Stimulated activated memory B cell treated with anti-CD40 and anti-IgM and Interleukin-4, amounts not matched to agents 10 μg/mL and 1 μg/mL and 100 μg/mL, for 72 hours (primary cell): ENCODE results near the gene KIAA0930.
A peak's percentile ranks its signal among the peaks of the same experiment; 100 is the strongest.

Experiments
- ATAC-seq: fragments of 150-1000 bp; cut with Tn5 transposase; 2 replicates; pipeline ENCODE4 v1.10.0; 2021
- H3K27ac Mint-ChIP-seq: one replicate; pipeline ENCODE4 v1.8.0; 2022; ENCODE audit warnings: mild to moderate bottlenecking, mixed read lengths
- H3K27me3 Mint-ChIP-seq: one replicate; pipeline ENCODE4 v1.8.0; 2022; ENCODE audit warnings: mixed read lengths
- H3K36me3 Mint-ChIP-seq: one replicate; pipeline ENCODE4 v1.8.0; 2022; ENCODE audit warnings: mixed read lengths
- H3K4me1 Mint-ChIP-seq: one replicate; pipeline ENCODE4 v1.8.0; 2022; ENCODE audit warnings: mixed read lengths
- H3K4me3 Mint-ChIP-seq: one replicate; pipeline ENCODE4 v1.8.0; 2022; ENCODE audit warnings: mild to moderate bottlenecking, moderate library complexity, mixed read lengths
- H3K9me3 Mint-ChIP-seq: one replicate; pipeline ENCODE4 v1.8.0; 2022; ENCODE audit warnings: mixed read lengths

Gene KIAA0930

DNA sequence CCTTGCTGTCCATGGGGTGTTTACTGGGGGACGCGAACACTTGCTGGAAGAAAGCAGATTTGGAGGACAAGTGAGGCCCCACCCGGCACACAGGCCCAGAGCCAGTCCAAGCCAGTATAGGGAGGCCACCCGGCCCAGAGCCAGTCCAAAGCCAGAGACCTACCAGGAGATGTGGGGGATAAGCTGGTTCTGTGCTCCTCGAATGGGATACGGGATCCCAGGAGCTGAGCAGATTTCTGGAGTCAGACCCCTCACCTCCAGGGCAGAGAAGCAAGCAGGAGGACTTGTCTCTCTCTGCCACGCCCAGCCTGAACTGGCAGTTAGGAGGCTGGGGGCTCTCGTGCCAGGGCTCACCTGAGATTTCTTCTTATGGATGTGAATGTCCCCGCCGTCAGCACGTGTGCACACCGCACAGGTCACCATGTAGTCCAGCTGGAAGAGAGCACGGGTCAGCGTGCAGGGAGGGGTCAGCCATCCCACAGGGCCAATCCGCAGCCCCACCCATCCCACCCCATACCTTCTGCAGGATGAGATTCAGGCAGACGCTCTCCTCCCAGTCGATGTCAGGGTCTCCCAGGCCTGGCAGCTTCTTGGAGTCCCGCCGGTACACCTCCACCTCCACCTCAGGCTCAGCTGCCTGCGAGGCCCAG is 35.3 kb downstream of the KIAA0930 start:
- no peak overlapping the region for H3K4me3 Mint-ChIP-seq
- no peaks in the 10 kb centered on the region for H3K27me3 Mint-ChIP-seq
- peaks cover 51% of the 10 kb centered on the region for H3K36me3 Mint-ChIP-seq
- H3K27ac Mint-ChIP-seq, result peak overlapping the region; percentile 15
- H3K9me3 Mint-ChIP-seq, result no peaks in the 10 kb centered on the region
- H3K4me1 Mint-ChIP-seq, result peaks cover 10% of the 10 kb centered on the region
- no peak for ATAC-seq

DNA sequence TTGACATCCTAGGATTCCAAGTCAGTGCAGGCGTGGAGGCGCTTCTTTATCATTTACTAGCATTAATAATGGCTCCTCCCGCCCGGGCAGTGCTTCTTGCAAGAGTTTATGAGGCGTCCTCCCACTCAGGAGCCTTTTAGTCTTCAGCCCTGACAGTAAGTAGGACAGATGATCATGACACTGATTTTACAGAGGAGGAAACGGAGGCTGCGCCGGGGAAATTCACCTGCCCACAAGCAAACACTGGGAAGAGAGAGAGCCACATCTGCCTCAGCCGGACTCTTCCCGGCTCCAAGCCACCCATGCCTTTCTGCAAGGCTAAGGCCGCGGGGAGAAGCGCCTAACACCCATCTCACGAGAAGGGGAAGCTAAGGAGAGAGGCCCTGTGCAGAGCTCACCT is 35.9 kb downstream of the KIAA0930 start:
- Mint-ChIP-seq H3K27ac (no peak overlapping the region), H3K9me3 (no peaks in the 10 kb centered on the region), H3K4me1 (peaks cover 7% of the 10 kb centered on the region), H3K27me3 (no peaks in the 10 kb centered on the region), H3K36me3 (peaks cover 48% of the 10 kb centered on the region), H3K4me3 (no peak overlapping the region)
- ATAC-seq, result no peak

DNA sequence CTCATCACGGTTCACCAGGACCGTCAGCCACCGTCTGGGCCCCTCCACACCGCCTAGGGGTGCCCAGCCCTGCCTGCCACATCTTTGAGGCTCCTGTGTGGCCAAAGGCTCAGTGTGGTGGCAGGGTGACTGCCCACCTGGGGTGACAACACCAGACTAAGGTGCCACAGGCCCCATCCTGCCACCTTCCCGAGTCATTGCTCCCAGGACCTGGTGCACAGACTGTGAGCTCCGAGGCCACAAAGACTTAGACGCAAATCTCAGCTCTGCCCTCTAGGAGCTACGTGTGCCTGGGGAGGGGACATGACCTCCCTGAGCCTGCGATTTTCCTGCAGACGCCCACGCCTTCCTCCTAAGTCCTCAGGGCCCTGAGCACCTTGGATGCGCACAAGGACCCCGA is 36.5 kb downstream of the KIAA0930 start:
- Mint-ChIP-seq H3K4me1 (peaks cover under 1% of the 10 kb centered on the region), H3K27ac (no peak overlapping the region), H3K27me3 (no peaks in the 10 kb centered on the region), H3K9me3 (no peaks in the 10 kb centered on the region), H3K36me3 (peaks cover 48% of the 10 kb centered on the region), H3K4me3 (no peak overlapping the region)
- no peak for ATAC-seq

DNA sequence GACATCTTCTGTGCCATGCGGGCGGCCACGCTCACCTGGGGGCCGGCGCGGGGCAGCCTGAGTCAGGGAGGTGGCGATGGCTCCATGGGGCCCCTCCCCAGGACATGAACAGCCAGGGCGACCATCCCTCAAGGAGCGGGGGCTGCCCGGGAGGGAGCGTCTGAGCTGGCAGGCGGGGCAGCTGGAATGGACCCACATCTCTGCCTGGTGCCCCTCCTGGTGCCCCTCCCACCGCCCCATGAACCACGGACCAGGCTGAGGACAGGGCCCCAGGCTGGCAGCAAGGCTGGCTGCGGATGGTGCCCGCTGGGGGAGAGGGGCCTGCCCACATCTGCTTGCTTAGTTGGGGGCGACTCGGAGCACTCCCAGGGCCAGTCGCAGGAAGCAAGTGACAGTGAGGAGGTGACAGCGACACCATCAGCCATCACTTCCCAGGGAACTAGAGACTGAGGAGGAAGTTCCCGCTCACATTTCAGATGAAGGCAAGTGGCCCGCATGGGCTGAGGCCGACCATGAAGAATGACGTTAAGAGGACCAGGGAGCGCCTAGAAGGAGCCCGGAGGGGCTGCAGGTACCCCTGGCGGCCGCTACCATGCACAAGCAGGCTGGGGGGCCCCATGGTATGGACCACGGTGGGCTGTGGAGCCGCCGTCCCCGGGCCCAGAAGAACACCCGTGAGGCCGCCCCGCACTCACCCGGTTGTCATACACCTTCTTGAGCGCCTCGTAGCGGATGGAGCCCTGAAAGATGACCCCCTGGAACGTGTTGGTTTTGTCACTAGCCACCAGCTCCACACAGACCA is 37.3 kb downstream of the KIAA0930 start:
- no peak overlapping the region for H3K27ac Mint-ChIP-seq
- H3K27me3 Mint-ChIP-seq, result no peaks in the 10 kb centered on the region
- H3K4me3 Mint-ChIP-seq, result no peak overlapping the region
- no peaks in the 10 kb centered on the region for H3K9me3 Mint-ChIP-seq
- peak; percentile 31 for ATAC-seq
- peaks cover 55% of the 10 kb centered on the region for H3K36me3 Mint-ChIP-seq
- no peaks in the 10 kb centered on the region for H3K4me1 Mint-ChIP-seq

DNA sequence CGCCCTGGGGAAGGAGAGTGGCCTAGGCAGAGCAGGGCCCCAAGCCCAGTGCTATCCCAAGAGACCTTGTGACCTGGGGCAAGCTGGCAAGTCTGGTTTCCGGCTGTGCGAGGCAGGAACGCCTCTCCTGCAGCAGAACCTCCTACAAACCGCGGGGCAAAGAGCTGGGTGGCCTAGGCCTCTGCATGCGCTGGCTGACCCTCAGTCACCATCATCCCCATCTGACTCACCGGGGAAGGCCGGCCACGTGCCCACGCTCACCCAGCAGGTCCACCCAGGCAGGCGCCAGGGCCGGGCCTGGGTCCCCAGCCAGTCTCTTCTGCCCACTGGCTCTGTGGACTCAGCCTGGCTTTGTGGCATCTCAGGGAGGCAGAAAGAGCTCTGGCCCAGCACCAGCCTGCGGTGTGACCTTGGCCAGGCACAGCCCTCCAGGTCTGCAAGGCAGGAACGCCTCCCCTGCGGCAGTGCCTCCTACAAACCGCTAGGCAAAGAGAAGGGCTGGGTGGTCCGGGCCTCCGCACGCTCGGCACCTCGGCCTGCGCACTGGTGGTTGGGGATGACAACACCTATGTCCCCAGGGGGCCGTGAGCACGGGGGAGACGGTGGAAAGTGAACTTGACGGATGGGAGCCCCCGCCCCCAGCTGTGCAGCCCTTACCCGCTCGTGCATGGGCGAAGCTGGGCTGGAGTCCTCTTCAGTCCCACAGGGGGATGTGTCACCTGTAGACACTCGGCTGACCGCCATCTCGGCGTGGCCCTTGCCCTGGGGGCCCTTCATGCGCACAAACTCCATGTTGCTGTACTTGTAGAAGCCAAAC is 38.2 kb downstream of the KIAA0930 start:
- Mint-ChIP-seq H3K9me3 (no peaks in the 10 kb centered on the region), H3K36me3 (peaks cover 63% of the 10 kb centered on the region), H3K27ac (no peak overlapping the region), H3K27me3 (no peaks in the 10 kb centered on the region), H3K4me3 (no peak overlapping the region), H3K4me1 (no peaks in the 10 kb centered on the region)
- peak; percentile 20 for ATAC-seq

DNA sequence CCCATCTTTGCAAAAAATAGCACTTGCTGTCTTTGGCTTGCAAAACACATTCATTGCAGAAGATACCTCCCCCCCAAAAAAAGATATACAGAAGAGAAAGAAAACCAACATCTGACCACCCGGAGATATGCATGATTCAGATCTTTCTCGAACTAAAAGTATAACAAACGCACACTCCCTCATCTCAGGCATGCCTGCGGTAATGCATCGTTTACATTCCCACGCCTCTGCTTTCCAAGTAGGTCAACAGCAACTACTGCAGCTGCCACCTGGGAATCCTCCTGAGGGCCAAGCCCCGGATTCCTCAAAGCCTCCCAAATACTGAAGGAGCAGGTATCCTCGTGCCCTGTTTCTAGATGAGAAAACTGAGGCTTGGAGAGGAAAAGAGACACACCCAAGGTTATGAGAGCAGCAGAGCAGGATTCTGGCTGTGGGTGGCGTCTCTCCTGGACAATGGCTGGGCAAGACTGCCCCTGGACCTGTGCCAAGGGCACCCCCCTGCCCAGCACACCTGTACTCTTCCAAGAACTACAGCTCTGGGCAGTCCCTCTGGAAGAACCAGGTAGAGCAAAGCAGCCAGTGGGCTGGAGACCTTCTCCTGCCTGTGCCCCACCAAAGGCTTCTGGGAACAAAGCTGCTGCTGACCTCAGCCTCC is 38.9 kb downstream of the KIAA0930 start:
- H3K4me1 Mint-ChIP-seq, result no peaks in the 10 kb centered on the region
- H3K4me3 Mint-ChIP-seq, result no peak overlapping the region

DNA sequence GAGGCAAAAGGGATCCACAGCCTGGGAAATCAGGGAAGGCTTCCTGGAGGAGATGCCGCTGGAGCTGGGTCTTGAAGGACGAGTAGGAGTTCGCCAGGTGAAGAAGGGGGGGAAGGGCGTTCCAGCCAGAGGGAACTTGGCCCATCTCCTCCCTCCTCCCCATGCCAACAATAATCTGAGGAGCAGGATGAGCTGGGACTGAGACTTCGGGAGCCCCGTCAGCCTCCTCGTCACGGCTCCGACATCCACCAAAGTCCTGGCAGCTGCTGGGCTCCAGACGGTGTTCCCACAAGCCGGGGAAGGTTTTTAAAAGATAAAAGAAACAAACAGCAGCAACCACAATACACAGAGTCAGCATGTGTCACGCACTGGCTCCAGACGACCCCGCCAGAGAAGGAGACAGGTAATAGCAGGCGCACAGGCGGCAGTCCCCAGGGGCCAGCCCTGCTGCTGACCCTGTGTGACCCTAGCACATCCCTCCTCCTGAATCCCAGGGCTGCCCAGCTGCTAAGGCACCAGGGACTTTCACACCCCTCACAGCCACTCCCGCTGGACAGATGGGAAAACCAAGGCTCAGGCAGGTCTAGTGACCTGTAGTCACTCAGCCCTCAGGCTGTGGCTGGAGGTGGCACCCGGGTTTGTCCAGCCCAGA is 39.7 kb downstream of the KIAA0930 start:
- ATAC-seq, result no peak
- Mint-ChIP-seq H3K4me3 (no peak overlapping the region), H3K4me1 (no peaks in the 10 kb centered on the region), H3K27ac (no peak overlapping the region), H3K9me3 (no peaks in the 10 kb centered on the region), H3K36me3 (peaks cover 69% of the 10 kb centered on the region), H3K27me3 (no peaks in the 10 kb centered on the region)

More for the DNA sequence above, 38.9 kb downstream of the KIAA0930 start:
- ATAC-seq, result no peak
- H3K27ac Mint-ChIP-seq, result no peak overlapping the region
- no peaks in the 10 kb centered on the region for H3K27me3 Mint-ChIP-seq
- no peaks in the 10 kb centered on the region for H3K9me3 Mint-ChIP-seq
- H3K36me3 Mint-ChIP-seq, result peaks cover 67% of the 10 kb centered on the region

DNA sequence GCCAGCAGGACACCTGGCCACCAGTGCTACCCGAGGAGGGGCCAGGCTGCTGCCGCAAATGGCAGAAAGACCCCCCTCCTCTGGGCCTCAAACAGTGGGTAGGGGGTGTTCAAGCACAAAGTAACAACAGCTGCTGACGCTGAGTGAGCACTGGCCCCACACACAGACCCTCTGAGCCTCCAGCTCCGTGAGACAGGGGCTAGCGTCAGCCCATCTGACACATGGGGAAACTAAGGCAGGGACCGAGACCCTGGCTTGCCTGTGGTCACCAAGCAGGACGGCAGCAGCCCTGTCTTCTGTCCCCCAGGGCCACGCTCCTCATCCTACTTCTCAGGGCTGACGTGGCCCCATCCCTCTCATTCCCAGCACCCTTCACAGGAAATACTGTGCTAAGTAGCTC is 40.5 kb downstream of the KIAA0930 start:
- Mint-ChIP-seq H3K9me3 (no peaks in the 10 kb centered on the region), H3K36me3 (peaks cover 68% of the 10 kb centered on the region), H3K4me3 (no peak overlapping the region), H3K27ac (no peak overlapping the region), H3K4me1 (no peaks in the 10 kb centered on the region), H3K27me3 (no peaks in the 10 kb centered on the region)
- no peak for ATAC-seq

DNA sequence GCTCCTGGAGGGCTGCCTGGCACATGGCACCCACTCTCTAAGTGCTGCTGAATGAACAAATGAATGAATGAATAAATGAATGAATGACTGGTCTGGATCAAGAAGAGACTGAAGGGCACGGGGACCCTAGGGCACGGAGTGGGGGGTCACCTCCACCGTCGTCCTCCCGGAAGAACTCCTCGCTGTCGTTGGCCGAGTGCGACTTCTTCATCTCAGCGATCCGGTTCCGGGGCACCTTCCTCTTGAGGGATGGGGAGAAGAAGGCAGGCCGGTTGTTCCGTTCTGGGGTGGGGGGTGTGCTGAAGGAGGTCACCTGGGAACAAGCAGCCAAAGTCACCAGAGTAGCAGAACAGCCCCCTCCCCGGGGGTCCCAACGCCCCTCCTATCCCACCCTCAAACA is 41.0 kb downstream of the KIAA0930 start:
- no peak for ATAC-seq
- no peaks in the 10 kb centered on the region for H3K27me3 Mint-ChIP-seq
- H3K36me3 Mint-ChIP-seq, result peaks cover 64% of the 10 kb centered on the region
- H3K4me3 Mint-ChIP-seq, result no peak overlapping the region
- no peaks in the 10 kb centered on the region for H3K4me1 Mint-ChIP-seq
- H3K27ac Mint-ChIP-seq, result no peak overlapping the region
- H3K9me3 Mint-ChIP-seq, result no peaks in the 10 kb centered on the region

DNA sequence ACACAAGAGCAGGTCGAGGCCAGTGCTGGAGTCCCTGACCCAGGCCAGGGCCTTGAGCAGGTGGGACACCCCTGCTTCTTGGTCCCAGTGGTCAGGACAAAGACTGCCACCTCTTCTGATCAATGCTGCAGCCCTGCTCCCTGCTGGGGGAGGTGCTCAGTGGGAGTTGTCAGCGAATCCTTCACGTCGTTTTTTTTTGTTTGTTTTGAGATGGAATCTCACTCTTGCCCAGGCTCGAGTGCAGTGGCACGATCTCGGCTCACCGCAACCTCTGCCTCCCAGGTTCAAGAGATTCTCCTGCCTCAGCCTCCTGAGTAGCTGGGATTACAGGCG is 42.3 kb downstream of the KIAA0930 start:
- Mint-ChIP-seq H3K4me3 (no peak overlapping the region), H3K36me3 (peaks cover 54% of the 10 kb centered on the region), H3K9me3 (no peaks in the 10 kb centered on the region), H3K4me1 (no peaks in the 10 kb centered on the region), H3K27ac (no peak overlapping the region), H3K27me3 (no peaks in the 10 kb centered on the region)
- no peak for ATAC-seq

DNA sequence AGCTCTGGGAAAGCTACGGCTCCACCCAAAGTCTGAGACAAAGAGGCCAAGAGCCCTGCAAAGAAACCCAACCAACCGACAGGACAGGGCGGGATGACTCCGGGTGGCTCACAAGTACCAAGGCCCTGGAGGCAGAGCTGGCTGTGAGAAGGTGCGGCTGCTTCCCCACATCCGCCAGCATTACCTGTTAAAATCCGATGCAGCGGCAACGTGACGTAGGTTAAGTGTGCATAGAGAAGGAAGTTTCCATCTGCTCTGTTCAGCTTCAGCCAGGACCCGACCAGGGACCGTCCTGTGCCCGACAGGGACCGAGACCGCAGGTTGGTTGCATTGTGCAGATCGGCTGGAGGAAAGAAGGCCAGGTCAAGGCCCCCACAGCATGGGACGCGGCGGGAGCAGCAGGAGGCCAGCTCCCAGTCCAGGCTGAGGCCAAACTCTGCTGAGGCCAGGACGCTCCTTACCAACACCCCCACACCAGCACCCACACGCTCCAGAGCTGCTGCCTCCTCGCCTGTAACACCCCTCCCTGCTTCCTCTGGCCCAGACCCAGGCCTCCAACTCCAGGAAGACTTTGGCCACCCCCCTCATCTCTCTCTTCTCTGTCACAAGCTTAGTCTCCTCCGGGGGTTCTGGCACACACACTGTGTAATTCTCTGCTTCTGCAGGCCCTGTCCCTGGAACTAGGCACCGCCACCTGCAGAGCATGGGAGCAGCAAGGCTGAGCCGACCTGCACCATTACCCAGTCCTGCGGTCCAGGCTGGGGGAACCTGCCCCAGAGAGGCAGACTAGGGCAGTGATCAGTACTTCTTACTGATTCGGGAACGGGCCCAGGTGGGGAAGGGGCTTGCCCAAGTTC is 42.9 kb downstream of the KIAA0930 start:
- ATAC-seq, result no peak
- H3K27ac Mint-ChIP-seq, result no peak overlapping the region

DNA sequence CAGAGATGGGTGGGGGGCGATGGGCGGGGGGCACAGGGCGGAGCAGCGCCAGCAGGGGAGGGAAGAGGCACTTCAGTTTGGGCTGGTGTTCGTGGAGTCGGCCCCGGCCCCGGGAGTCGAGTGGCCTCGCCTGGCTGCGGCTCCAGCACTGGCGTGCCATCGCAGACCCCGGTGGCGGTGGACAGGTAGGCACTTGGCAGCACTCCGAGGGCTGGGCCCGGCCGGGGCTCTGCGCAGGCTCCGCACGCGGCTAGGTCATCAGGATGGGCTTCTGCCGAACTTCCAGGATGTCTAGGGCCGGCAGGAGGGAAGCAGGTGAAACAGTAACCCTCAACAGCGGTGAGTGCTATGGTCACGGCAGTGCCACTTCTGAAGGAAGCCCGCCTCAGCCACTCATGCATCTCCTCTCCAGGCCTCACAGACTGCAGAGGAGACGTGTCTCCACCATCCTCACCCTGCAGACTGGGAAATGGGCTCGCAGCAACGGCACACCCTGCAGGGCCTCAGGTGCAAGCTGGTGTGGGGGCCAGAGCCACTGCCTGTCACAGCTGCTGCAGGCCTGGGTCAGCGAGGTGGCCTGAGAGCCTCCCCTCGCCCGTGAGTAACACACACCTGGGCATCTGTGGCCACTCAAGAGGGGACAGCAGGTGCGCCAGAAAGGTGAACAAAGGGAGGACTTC is 43.6 kb downstream of the KIAA0930 start:
- Mint-ChIP-seq H3K27me3 (no peaks in the 10 kb centered on the region), H3K4me1 (no peaks in the 10 kb centered on the region), H3K9me3 (no peaks in the 10 kb centered on the region), H3K4me3 (no peak overlapping the region), H3K36me3 (peaks cover 50% of the 10 kb centered on the region), H3K27ac (no peak overlapping the region)
- ATAC-seq, result no peak

More for the DNA sequence above, 42.9 kb downstream of the KIAA0930 start:
- H3K4me3 Mint-ChIP-seq, result no peak overlapping the region
- no peaks in the 10 kb centered on the region for H3K27me3 Mint-ChIP-seq
- H3K4me1 Mint-ChIP-seq, result no peaks in the 10 kb centered on the region
- peaks cover 50% of the 10 kb centered on the region for H3K36me3 Mint-ChIP-seq
- H3K9me3 Mint-ChIP-seq, result no peaks in the 10 kb centered on the region

DNA sequence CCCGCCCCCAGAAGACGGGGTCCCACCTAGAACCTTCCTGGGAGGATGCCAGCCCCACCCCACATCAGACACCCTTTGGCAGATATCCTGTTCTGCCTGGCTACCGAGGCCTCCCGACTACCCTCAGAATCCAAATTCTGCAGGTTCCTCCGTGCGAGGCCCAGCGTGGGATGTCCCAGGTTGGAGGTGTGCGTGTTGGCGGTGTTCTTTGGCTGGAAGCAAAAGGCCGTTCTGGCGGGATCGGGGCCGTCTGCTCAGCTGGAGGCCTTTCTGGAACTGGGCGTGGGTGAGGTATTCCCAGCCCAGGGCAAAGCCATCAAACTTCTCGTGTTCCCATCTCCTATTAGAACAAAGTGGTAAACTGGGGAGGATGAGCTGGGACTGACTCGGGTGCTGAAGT is 44.4 kb downstream of the KIAA0930 start:
- no peak overlapping the region for H3K27ac Mint-ChIP-seq
- H3K36me3 Mint-ChIP-seq, result peaks cover 44% of the 10 kb centered on the region
- no peak for ATAC-seq
- no peaks in the 10 kb centered on the region for H3K27me3 Mint-ChIP-seq
- no peak overlapping the region for H3K4me3 Mint-ChIP-seq
- H3K9me3 Mint-ChIP-seq, result no peaks in the 10 kb centered on the region
- H3K4me1 Mint-ChIP-seq, result no peaks in the 10 kb centered on the region

DNA sequence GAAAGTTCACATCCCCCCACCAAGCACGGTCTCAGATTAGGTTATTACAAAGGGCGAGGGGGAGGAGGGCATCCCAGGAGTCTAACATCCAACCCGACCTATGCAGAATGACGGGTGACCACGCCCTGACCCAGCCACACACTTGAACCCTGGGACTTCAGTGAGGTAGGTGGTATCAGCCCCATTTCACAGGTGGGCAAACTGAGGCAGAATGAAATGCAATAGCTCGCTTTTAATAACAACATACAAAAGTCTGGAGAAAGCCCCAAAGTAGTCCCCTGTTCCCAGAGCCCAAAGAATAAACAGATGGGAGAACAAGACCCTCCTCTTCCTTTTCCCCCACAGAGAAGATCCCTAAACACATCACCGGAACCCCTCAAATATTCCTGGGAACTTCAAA is 45.1 kb downstream of the KIAA0930 start:
- H3K27me3 Mint-ChIP-seq, result no peaks in the 10 kb centered on the region

More for the DNA sequence above, 45.1 kb downstream of the KIAA0930 start:
- Mint-ChIP-seq H3K4me1 (no peaks in the 10 kb centered on the region), H3K9me3 (no peaks in the 10 kb centered on the region), H3K36me3 (peaks cover 40% of the 10 kb centered on the region), H3K27ac (no peak overlapping the region), H3K4me3 (no peak overlapping the region)
- no peak for ATAC-seq
